A673 (cell line): Measurements from ENCODE around the gene RBM14.
"Not testable (repeated sequence)": the region's sequence is repeated elsewhere in the genome, so short reads cannot be mapped to it uniquely, and the experiment has no call there.

Experiments used
- EZH2 ChIP-seq: fragments of 200-600 bp; sonication (generic); IDR thresholded peaks from 2 replicates; pipeline ENCODE4 v1.6.1; 2017; ENCODE audit warnings: borderline replicate concordance, low read depth, mild to moderate bottlenecking, mixed read lengths, antibody characterized with exemption, low read length; ENCODE audit not compliant: poor library complexity, severe bottlenecking
- TF ChIP-seq, protein P1 (sequence below): fragments of 300-800, 200-600 bp; sonication (generic); conservative IDR thresholded peaks from 2 replicates; pipeline ENCODE4 v1.5.1; 2017; ENCODE audit warnings: low read depth, mild to moderate bottlenecking, antibody characterized with exemption, low read length, moderate library complexity, mixed read lengths

DNA sequence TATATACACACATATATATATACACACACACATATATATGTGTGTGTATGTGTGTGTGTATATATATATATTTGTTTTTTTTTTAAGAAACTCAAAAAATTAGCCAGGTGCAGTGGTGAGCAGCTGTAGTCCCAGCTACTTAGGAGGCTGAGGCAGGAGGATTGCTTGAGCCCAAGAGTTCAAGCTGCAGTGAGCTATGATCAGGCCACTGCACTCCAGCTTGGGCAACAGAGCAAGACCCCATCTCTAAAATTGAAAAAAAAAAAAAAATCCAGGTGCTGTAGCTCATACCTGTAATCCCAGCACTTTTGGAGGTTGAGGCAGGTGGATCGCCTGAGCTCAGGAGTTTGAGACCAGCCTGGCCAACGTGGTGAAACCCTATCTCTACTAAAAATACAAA, 27.1 kb upstream of the RBM14 start:
- TF ChIP-seq, protein P1, sequence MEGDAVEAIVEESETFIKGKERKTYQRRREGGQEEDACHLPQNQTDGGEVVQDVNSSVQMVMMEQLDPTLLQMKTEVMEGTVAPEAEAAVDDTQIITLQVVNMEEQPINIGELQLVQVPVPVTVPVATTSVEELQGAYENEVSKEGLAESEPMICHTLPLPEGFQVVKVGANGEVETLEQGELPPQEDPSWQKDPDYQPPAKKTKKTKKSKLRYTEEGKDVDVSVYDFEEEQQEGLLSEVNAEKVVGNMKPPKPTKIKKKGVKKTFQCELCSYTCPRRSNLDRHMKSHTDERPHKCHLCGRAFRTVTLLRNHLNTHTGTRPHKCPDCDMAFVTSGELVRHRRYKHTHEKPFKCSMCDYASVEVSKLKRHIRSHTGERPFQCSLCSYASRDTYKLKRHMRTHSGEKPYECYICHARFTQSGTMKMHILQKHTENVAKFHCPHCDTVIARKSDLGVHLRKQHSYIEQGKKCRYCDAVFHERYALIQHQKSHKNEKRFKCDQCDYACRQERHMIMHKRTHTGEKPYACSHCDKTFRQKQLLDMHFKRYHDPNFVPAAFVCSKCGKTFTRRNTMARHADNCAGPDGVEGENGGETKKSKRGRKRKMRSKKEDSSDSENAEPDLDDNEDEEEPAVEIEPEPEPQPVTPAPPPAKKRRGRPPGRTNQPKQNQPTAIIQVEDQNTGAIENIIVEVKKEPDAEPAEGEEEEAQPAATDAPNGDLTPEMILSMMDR, result not testable (repeated sequence)
- not testable (repeated sequence) for TF ChIP-seq EZH2
